HG02970 (cell line): ENCODE measurements around the gene TERB1.
A peak's percentile ranks its signal among the peaks of the same experiment; 100 is the strongest.
"Not testable (repeated sequence)": the region's sequence is repeated elsewhere in the genome, so short reads cannot be mapped to it uniquely, and the experiment has no call there.

Experiments used
- ATAC-seq: cut with Tn5 transposase; IDR thresholded peaks from one replicate; pipeline ENCODE4 v1.9.1; 2021; ENCODE audit warnings: mild to moderate bottlenecking, moderate library complexity, moderate number of reproducible peaks; ENCODE audit not compliant: unreplicated experiment, low FRiP score

The TERB1 gene

DNA sequence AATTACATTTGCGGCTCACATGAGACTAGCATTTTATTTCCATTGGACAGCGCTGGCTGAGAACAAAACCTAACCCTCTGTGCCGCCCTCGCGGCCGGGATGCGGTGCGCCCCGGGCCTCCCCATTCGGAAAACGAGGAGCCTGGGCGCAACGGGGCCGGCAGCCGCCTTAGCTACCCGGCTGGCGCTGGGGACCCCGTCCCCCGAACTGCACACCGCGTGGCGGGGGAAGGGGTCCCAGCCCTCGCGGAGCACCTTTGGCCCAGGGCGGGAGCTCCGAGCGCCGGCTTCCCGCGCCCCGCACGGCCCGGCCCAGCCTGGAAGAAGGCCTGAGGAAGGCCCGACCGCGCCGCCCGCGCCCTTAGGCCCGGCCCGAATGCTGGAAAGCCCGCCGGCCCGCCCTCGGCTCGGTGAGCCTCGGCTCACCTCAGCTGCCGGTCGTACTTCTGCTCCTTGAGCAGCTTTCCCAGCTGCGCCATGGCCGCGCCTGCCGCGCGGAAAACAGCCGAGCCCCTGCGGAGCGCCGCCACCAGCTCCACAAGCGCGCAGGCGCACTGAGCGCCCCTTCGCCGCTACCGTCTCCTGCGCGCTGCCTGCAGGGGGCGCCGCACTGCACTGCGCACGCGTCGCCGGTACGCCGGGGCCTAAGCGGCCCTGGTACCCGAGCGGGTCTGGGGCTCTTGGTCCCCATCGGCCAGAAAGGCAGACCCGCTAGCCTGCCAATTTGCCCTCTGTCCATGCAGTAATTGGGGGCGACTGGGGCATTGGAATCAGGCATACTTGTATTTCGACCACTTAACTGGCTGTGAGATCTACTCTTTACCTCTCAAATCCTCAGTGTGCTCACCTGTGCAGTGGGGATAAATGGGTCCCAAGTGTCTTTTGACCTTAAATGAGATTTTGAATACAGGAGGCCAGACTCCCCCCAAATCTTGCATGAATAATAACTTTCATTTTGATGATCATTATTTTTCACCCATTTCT, 29.3 kb upstream of the TERB1 start, which contains the start of gene NAE1:
TSS of gene NAE1 (minus strand) at position 555 of the 983 bp plus-strand sequence. CDS start at position 478, 77 bp downstream.
- ATAC-seq, result peak; percentile 86

GRCh38 chr16:66824006-66824405, 22.6 kb upstream of the TERB1 start:
- ATAC-seq, result no peak

DNA sequence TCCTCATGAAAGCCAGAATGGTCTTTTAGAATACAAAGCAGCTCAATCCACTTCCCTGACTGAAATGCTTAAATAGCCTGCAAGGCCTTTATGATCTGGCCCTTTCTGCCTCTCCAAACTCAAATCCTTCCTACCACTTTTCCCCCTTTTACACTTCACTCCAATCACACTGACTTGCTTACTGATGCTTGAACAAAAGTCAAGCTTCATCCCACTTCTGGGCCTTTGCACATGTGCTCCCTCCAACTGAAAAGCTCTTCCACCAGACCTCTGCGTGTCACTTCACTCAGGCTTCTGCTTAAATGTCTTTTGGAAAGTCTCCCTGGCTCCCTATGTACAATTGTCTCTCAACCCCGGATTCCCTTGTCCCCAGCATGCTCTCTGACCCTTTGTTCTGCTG, 13.3 kb upstream of the TERB1 start:
- ATAC-seq, result no peak

- no peak for ATAC-seq
These were observed 9.7 kb upstream of the TERB1 start for GRCh38 chr16:66811043-66811442.

DNA sequence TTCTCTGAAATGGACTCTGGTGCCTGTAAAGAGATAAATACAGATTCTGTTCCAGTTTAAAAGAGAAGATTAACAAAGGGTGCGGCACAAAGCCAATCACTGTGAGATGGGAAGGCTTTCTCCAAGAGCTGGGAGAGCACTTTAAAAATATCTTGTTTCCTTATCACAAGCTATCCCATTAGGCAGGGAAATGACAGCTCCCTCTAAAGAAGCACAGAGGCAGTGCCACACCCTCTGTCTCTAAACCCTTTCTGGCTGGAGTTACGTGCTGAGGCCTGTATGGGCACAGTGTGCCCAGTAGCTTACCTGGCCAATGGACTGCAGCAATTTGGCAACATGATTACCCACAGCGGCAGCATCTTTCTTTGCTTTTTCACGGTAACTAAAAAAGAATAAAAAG, 9.0 kb upstream of the TERB1 start:
- no peak for ATAC-seq

DNA sequence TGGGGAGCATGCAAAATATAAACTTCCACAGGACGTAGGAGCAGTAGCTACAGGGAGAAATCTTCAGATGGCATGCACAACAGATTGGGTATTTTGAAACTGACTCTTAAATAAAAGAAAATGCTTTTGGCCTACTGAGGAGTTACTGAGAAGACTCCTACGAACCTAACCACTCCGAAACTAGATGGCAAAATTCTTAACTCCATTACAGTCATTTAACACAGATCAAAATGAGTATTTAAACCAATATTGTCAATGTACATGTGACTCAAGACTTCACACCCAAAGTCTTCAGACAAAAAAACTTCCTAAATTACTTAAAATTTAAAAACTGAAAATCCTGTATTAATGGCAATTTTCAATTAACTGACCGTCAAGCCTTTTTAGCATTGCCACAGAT, 8.4 kb upstream of the TERB1 start:
- no peak for ATAC-seq

DNA sequence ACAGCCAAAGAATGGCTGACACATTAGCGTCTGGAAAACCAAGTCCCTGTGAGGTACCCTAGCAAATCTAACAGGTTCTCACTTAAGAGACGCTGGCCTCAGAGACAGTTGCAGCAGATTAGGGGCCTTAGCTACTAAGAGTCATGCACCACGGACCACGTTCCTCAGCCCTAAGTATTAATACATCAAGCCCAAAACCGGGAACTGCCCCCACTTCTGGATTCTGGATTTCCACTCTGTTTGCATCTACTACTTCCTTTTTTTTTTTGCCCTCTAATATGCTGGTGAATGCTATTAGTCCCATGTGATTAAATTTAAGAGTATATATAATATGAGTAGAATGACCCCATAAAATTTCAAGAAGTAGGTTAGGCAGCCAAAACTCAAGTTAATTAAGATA, 775 bp upstream of the TERB1 start:
- no peak for ATAC-seq

- ATAC-seq, result no peak
These were observed 528 bp downstream of the TERB1 start for GRCh38 chr16:66800856-66801255.

GRCh38 chr16:66798161-66798560, 3.2 kb downstream of the TERB1 start:
- no peak for ATAC-seq

GRCh38 chr16:66793984-66794383, 7.4 kb downstream of the TERB1 start:
- ATAC-seq, result not testable (repeated sequence)

DNA sequence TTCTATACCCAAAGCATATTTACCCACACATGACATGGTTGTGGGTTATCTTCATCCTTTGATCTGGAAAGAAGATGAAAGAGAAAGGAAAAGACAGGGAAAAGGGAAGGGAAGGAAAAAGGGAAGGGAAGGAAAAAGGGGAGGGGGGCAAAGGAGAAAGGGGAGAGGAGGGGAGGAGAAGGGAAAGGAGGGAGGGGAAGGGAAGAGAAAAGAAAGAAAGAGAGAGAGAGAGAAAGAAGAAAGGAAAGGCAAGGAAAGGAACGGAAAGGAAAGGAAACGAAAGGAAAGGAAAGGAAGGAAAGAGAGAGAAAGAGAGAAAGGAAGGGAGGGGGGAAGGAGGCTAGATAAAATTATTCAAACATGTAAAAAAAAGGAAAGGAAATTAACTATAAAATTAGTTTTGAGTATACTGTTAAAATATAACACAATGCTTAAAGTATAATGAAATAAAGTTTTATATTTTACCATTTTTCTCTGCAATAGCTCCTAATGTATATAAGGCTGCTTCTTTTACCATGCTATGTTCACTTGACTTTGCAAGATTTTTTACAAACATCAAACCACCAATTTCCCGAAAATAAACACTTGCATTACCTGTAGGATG, 11.2 kb downstream of the TERB1 start:
- no peak for ATAC-seq

DNA sequence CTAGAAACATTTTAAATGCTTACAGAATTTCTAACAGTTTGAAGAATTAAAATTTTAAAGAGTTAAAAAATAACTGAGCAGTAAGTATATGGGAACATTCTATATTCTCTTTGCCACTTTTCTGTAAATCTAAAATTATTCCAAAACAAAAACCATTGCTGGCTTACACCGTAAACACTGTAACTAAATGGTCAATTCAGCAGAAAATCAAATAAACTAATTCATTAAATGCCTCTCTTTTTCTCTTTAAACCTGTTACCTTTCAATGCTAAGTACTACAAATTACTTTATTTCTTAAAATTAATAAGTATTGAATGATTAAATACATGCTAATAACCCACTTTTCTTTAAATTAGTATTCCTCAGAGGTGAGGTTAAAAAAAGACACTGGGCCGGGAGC, 14.0 kb downstream of the TERB1 start:
- no peak for ATAC-seq

DNA sequence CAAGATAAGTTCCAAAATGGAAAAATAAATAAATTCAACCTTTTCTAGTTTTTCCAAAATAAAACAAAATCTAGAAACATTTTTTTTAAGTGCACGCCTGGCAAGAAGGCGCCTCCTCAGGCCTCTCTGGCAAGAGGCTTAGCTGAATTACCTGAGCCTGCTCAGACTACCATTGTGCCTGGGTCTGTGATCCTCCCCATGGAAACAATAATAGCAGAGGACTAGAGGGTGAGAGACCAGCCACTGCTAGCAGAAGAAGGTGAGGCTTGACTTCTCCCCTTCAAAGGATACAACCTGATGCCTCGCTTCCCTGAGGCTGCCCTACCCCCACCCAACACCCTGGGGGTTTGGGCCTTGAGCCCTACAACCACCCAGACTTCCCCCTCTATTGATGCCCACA, 14.8 kb downstream of the TERB1 start:
- no peak for ATAC-seq

GRCh38 chr16:66776457-66776856, 24.9 kb downstream of the TERB1 start:
- ATAC-seq, result no peak

DNA sequence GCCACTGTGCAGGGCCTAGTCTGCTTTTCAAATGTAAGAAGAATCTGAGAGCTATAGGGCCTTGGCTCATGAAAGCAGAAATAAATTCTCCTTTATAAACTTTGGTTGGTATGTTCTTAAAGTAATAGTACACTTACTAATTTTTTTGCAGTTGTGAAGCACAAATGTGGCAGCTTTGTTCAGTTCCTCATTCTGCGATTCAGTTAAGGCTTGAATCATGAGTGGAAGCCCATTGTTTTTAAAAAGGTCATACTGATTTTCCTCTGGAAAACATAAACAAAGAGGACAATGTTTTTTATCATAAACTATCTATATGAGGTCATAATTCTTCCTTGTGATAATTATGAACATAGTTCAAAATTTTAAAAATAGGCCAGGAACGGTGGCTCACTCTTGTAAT, 26.4 kb downstream of the TERB1 start:
- no peak for ATAC-seq

GRCh38 chr16:66758086-66758485, 43.3 kb downstream of the TERB1 start:
- ATAC-seq, result no peak

DNA sequence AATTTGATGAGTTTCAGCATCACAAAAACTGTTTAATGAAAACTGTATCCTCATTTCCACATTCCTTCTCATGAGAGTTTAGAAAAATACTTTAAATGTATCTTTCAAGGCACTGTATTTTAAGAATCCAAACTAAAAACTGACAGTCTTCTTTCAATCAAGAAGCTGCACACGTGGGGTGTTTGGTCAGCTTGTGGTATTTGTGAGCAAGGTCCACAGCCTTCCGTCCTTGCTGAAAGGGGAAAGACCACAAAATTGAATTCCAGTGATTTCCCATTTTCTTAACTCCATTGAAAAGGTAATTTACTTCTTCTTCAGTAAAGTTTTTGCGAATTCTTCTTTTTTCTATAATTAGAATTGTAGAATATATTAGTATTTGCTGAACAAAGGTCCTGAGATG, 46.6 kb downstream of the TERB1 start:
- ATAC-seq, result no peak

DNA sequence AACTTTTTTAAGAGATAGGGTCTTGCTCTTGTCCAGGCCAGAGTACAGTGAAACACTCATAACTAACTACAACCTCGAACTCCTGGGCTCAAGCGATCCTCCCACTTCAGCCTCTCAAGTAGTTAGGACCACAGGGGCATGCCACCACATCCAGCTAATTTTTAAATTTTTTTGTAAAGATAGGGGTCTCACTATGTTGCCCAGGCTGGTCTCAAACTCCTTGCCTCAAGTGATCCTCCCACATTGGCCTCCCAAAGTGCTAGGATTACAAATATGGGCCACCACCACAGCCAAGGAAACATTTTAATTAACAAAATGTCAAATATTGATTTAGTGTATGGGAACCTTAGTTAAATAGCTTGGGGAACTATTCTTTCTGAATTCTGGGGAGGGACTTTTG, 47.2 kb downstream of the TERB1 start:
- ATAC-seq, result no peak

DNA sequence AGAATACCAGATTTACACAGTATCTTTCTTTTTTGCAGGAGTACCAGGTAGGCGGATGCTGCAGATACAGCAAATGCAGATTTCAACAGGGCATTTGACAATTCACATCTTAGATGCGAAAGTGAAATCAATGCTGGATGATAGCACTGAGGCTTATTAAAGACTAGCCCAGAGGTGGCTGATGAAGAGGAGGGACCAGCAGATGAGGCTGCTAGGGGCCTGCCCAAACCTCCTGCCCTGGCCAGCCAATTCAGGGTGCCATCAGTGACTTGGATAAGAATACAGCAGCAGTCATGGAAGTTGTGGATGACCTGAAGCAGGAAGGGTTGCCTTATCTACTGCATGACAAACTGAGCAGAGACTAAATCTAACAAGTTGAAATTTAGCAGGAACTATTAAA, 48.4 kb downstream of the TERB1 start:
- no peak for ATAC-seq

DNA sequence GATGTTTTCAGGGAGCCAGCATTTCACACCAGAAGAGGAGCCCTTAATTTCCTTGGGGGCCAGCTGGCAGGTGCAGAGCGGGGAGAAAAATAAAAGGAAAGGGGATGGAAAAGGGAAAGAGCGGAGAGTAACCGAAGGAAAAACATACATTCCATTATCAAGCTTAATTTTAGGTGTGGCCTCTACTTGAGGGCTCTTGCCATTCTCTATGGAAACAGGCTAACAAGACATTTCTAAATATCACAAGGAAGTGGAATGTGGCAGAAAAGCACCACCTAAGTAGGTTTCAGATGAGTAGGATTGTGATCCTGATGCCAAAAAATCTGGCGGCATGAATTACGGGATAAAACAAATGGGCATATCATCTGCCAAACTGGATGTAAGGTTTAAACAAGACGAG, 49.0 kb downstream of the TERB1 start:
- ATAC-seq, result no peak

GRCh38 chr16:66751992-66752322, 49.4 kb downstream of the TERB1 start:
- no peak for ATAC-seq
